HepG2 (cell line): ENCODE data around the gene ZNF786. TPM values are rescaled to one million over a fixed set of nuclear protein-coding genes. Genes with fewer than 3 reads are reported as not detected.
A peak's percentile ranks its signal among the peaks of the same experiment; 100 is the strongest.

Source experiments
- MTF2 ChIP-seq: sonication (generic); formaldehyde crosslinking; IDR thresholded peaks from 2 replicates; pipeline ENCODE4 v1.5.0; 2020; ENCODE audit warnings: missing genetic modification reagents, borderline replicate concordance
- PRDM15 ChIP-seq: sonication (generic); formaldehyde crosslinking; IDR thresholded peaks from 2 replicates; pipeline ENCODE4 v1.4.0; 2020; ENCODE audit warnings: missing genetic modification reagents
- ZNF124 ChIP-seq: sonication (generic); formaldehyde crosslinking; IDR thresholded peaks from 2 replicates; pipeline ENCODE4 v1.4.0; 2020; ENCODE audit warnings: missing genetic modification reagents
- polyA plus RNA-seq, 8 experiments: library from polyadenylated mRNA; depleted of rRNA in 3 of 8; stranded (reverse) in 7 of 8; unstranded in 1 of 8; fragments of >200 nt; fragmentation: Illumina TruSeq in 4 of 8; extraction: Trizol in 4 of 8; gene quantifications; 2 replicates each; pipeline versions ENCODE4 v1.2.1 to v1.2.3, GENCODE V29; 2011 to 2016; ENCODE audit warnings: low read depth in 4 of 8, missing spikeins in 1 of 8, mixed read lengths in 1 of 8; ENCODE audit not compliant: insufficient read depth in 1 of 8
- total RNA-seq, 5 experiments: library from RNA; depleted of rRNA; stranded (reverse); fragments of >200 nt; fragmentation: Illumina TruSeq; extraction: Trizol; gene quantifications; 2 replicates each; pipeline ENCODE4 v1.2.3, GENCODE V29; 2016; ENCODE audit warnings: low read depth in 1 of 5
- TF ChIP-seq, protein P1 (sequence below): sonication (generic); formaldehyde crosslinking; conservative IDR thresholded peaks from 2 replicates; pipeline ENCODE4 v1.4.0; 2020; ENCODE audit warnings: missing genetic modification reagents

Gene ZNF786
- total and polyA plus RNA-seq, 2 of the 13 experiments (the other 11 are each of a cell fraction or from before 2014, with no cell fraction given), result 2.0 to 4.0 TPM

GRCh38 chr7:149126662-149127266 lies 36.2 kb upstream of the ZNF786 start (continued):
- no peak for TF ChIP-seq PRDM15 (CRISPR knock-in tag)
- TF ChIP-seq ZNF124 (CRISPR knock-in tag), result no peak
- TF ChIP-seq, protein P1, sequence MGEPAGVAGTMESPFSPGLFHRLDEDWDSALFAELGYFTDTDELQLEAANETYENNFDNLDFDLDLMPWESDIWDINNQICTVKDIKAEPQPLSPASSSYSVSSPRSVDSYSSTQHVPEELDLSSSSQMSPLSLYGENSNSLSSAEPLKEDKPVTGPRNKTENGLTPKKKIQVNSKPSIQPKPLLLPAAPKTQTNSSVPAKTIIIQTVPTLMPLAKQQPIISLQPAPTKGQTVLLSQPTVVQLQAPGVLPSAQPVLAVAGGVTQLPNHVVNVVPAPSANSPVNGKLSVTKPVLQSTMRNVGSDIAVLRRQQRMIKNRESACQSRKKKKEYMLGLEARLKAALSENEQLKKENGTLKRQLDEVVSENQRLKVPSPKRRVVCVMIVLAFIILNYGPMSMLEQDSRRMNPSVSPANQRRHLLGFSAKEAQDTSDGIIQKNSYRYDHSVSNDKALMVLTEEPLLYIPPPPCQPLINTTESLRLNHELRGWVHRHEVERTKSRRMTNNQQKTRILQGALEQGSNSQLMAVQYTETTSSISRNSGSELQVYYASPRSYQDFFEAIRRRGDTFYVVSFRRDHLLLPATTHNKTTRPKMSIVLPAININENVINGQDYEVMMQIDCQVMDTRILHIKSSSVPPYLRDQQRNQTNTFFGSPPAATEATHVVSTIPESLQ (CRISPR knock-in tag), result no peak
- TF ChIP-seq MTF2 (CRISPR knock-in tag), result peak; percentile 1; the same call in 1 of the 2 replicates
